ENCODE results near the gene HYCC2.
"Not testable (repeated sequence)": the region's sequence is repeated elsewhere in the genome, so short reads cannot be mapped to it uniquely, and the experiment has no call there.

The HYCC2 gene

DNA sequence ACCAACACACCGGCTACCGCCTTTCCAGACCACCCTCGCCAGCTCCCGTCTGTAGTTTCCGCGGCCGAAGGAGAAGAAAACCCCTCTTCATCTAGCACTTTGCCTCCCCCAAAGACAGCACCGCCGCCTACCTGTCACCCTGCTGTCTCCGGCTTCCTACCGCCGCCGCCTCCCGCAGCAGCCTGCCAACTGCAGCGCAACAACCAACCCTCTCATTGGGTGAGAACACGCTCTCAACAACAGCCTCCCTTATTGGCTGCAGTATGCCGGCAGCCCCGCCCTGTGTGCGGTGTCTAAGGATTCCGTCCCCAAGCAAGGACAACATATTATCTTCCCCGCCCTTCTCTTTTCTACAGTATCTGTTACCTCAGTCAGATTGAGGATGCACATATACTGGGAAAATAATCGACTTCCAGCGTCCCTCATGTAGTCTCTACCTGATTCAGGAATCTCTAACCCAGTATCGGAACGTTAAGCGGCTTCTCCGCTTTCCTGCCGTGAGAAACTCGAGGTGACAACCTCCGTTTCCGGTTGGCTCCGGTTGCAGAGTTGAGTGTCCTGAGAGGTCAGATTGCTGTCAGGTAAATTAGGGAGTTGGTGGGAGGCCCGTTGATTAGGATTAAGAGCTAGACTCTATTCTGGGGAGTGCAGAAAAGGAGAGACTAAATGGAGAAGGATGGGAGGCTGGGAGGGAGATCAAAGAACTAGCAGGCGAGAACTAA is at the start of gene HYCC2, which contains the start of gene NDUFB3:
Gene HYCC2, minus strand, starts transcription at position 193 of the 722 bp plus-strand sequence. CDS start 47,662 bp downstream, outside the sequence.
Gene NDUFB3, plus strand, starts transcription at position 523 of the 722 bp plus-strand sequence. CDS start 6,882 bp downstream, outside the sequence.
- FAIRE-seq: peak; percentile 99

DNA sequence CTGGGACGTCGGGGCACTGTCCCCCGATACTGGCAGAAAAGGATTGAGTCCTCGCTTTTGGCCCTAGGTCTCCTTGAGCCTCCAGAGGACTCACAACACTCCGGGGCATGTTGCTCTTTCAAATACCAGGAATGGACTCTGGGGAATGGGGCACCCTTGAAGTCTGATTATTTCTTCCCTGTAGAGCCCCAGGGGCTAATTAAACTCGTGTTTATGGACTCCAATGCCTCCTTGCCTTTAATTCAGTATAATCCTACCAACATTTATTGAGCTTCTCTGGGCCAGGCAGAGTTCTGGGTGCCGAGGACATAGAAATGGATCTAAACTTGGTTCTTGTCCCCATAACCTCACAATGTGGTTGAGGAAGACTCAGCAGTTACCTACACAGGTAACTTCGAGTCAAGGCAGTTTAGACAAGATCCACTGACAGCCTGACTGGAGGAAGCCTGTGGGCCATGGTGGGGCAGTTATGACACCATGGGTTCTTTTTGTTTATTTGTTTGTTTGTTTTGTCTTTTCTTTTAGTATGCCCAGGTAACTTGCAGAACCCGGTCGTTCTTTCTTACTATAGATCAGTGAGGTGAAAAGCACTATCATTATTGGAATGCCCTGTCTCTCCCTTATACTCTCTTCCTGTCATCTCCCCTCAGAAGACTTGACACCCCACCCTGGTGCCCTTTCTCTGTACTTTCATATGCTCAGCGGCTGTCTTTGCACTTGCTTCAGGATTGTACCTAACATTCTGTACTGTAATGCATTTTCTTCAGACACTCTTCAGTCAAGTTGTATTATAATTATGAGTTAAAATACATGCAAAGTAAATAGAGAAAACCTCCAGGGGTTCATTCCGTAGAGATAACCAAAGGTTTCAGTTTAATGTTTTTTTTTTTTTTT is 47.7 kb upstream of the HYCC2 start:
- no peak for DNase-seq (ENCODE audit: insufficient read length, low spot score)
- FAIRE-seq: peak; percentile 70

More for the DNA sequence above, at the start of gene HYCC2, which contains the start of gene NDUFB3:
- DNase-seq (ENCODE audit: insufficient read length, low spot score): peak; percentile 65

- FAIRE-seq: peak; percentile 94
- DNase-seq (ENCODE audit: insufficient read length, low spot score): no peak
Measured at GRCh38 chr2:201118121-201118960, 46.9 kb upstream of the HYCC2 start.

GRCh38 chr2:201117735-201118094 is 46.2 kb upstream of the HYCC2 start:
- FAIRE-seq; DNase-seq (ENCODE audit: insufficient read length, low spot score): not testable (repeated sequence)

GRCh38 chr2:201116959-201117734 is 45.7 kb upstream of the HYCC2 start:
- FAIRE-seq (peak; percentile 72), DNase-seq (ENCODE audit: insufficient read length, low spot score) (no peak)

GRCh38 chr2:201116115-201116958 is 44.9 kb upstream of the HYCC2 start, which contains the start of gene CFLAR:
Gene CFLAR (plus strand): TSS chr2:201116164. CDS start chr2:201129866, 13,702 bp downstream.
- DNase-seq (ENCODE audit: insufficient read length, low spot score) (peak; percentile 48), FAIRE-seq (peak; percentile 72)

GRCh38 chr2:201114846-201115245 is 43.4 kb upstream of the HYCC2 start:
- FAIRE-seq: no peak

GRCh38 chr2:201114350-201114749 is 42.9 kb upstream of the HYCC2 start:
- DNase-seq (ENCODE audit: insufficient read length, low spot score) (no peak), FAIRE-seq (no peak)

More at GRCh38 chr2:201114846-201115245, 43.4 kb upstream of the HYCC2 start:
- no peak for DNase-seq (ENCODE audit: insufficient read length, low spot score)

DNA sequence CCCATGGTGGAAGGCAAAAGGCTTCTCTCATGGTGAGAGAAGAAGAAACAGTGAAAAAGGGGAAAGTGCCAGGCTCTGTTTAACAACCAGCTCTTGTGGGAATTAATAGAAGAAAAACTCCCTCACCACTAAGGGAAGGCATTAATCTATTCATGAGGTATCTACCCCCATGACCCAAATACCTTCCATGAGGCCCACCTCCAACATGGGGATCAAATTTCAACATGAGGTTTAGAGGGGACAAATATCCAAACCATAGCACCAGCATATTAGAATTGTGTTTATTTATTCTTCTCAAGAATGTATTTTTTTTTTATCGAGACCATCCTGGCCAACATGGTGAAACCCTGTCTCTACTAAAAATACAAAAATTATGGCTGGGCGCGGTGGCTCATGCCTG is 39.6 kb upstream of the HYCC2 start:
- FAIRE-seq (no peak), DNase-seq (ENCODE audit: insufficient read length, low spot score) (no peak)

DNA sequence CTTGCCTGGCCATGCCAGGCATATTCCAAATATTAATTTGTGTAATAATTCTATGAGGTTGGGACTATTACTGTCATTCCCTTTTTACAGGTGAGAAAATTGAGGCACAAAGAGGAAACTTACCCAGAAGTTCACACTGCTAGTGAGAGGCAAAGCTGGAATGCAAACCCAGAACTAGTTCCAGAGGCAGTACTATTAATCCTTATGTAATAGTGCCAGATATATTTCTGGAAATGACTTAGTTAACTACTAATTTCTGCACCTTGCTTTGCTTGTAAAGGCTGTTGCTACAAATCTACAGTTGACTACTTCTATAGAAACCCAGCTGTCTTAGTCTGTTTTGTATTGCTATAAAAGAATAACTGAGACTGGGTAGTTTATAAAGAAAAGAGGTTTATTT is 39.1 kb upstream of the HYCC2 start:
- FAIRE-seq (no peak), DNase-seq (ENCODE audit: insufficient read length, low spot score) (no peak)

DNA sequence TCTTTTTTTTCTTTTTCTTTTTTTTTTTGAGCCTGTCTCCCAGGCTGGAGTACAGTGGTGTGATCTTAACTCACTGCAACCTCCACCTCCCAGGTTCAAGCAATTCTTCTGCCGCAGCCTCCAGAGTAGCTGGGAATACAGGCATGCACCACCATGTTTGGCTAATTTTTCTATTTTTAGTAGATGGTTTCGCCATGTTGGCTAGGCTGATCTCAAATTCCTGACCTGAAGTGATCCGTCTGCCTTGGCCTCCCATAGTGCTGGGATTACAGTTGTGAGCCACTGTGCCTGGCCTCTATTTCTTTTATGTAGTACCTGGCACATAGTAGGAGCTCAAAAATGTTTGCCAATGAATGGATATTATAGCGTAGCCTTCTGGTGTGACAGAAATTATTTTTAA is 37.7 kb upstream of the HYCC2 start:
- DNase-seq (ENCODE audit: insufficient read length, low spot score) (no peak), FAIRE-seq (no peak)

- FAIRE-seq (no peak), DNase-seq (ENCODE audit: insufficient read length, low spot score) (no peak)
Measured at GRCh38 chr2:201108341-201108740, 36.9 kb upstream of the HYCC2 start.

GRCh38 chr2:201107624-201108023 is 36.2 kb upstream of the HYCC2 start:
- FAIRE-seq: no peak

GRCh38 chr2:201105759-201106158 is 34.3 kb upstream of the HYCC2 start:
- no peak for FAIRE-seq
- no peak for DNase-seq (ENCODE audit: insufficient read length, low spot score)

More at GRCh38 chr2:201107624-201108023, 36.2 kb upstream of the HYCC2 start:
- DNase-seq (ENCODE audit: insufficient read length, low spot score): no peak

DNA sequence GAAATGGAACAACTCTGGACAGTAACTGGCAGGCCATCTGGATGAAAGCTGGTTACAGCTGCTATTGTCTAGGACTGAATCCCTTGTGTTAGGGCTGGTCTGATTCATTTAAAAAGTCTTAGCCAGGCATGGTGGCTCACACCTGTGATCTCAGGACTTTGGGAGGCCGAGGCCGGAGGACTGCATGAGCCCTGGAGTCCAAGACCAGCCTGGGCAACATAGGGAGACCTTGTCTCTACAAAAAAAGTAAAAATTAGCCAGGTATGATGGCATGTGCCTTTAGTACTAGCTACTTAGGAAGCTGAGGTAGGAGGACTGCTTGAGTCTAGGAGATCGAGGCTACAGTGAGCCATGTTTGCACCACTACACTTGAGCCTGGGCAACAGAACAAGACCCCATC is 29.0 kb upstream of the HYCC2 start:
- DNase-seq (ENCODE audit: insufficient read length, low spot score) (no peak), FAIRE-seq (no peak)

DNA sequence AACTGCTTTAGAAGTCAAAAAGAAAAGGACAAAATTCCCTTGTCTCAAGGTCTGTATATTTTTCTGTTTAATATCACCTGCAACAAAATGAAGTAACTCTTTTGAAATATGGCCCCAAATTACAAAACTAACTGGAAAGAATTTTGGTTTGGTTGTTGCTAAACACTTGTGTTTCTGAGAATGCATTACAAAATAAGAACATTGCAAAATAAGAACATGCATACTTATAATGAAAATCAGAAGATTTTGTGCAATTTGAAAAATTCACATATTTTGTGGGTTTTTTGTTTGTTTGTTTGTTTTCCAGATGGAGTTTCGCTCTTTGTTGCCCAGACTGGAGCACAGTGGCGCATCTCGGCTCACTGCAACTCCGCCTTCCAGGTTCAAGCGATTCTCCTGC is 22.1 kb upstream of the HYCC2 start:
- FAIRE-seq (no peak), DNase-seq (ENCODE audit: insufficient read length, low spot score) (no peak)

DNA sequence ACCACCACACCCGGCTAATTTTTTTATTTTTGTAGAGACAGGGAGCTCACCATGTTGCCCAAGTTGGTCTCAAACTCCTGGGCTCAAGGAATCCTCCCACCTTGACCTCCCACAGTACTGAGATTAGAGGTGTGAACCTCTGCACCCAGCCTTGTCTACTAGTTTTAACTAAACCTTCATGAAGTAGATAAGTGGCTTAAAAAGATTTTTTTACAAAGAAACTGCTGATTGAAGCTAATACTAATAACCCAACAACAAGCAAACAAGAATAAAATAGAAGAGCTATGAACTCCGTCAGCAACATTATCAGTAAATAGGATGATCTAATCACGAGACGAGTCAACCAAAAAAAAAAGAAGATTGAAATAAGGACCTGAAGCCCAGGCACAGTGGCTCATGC is 19.1 kb upstream of the HYCC2 start:
- no peak for FAIRE-seq
- no peak for DNase-seq (ENCODE audit: insufficient read length, low spot score)

DNA sequence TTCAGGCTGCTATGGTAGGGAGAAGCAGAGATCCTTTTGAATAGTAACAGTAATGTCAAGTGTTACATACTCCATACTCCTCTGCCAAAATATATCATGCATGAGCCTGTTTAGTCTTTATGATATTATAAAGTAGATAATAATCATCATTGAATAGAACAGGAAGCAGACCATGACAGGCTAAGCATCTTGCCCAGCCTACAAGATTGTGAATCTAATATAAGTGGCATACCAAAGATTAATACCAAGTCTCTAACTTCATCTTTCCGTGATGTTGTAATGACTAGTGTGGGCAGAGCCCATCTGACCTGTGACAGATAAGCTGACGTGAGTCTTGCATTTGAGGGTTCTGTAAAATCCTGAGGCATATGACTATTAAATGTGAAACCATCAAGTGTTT is 13.4 kb upstream of the HYCC2 start:
- no peak for FAIRE-seq

GRCh38 chr2:201074996-201075395 is 3.5 kb upstream of the HYCC2 start:
- DNase-seq (ENCODE audit: insufficient read length, low spot score) (no peak), FAIRE-seq (no peak)

More for the DNA sequence above, 13.4 kb upstream of the HYCC2 start:
- no peak for DNase-seq (ENCODE audit: insufficient read length, low spot score)

All from GM19239 (cell line).